GM21526 (cell line): ENCODE results near the gene RNF5.
A peak's percentile ranks its signal among the peaks of the same experiment; 100 is the strongest.
"Not testable (repeated sequence)": the region's sequence is repeated elsewhere in the genome, so short reads cannot be mapped to it uniquely, and the experiment has no call there.

Source experiments
- ATAC-seq: cut with Tn5 transposase; IDR thresholded peaks from one replicate; pipeline ENCODE4 v1.9.1; 2021; ENCODE audit warnings: moderate library complexity; ENCODE audit not compliant: unreplicated experiment, low FRiP score

RNF5 gene

DNA sequence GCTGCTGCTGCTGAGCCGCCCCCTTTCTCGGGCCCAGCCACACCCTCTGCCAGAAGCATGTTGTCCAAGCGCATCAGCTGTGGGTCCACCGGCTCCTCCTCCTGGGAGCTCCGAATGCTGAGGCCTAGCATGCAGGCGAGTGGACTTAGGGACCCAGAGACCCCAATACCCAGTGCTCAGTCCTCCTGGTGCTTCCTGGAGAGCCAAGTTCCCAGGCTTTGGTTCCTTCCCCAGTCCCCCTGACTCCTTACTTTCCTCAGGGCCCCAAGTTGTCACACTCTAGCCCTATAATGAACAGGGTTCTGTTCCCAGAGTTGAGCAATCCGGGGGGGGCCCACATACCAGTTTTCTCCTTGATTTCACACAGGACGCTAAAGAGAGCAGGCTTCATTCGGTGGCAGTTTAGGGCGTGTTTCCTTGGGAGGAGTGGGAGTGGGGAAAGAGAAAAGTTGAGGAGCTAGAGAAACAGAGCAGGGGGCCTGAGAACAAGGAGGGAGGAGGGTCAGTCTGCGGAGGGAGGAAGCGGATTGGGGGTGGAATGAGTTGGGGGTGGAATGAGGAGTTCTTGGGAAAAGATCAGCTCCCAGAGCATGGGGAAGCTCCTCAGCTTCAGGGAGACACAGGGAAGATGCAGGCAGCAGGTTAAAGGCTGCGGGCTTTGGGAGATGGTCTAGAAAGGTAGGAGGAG is 10.3 kb downstream of the RNF5 start:
- no peak for ATAC-seq

DNA sequence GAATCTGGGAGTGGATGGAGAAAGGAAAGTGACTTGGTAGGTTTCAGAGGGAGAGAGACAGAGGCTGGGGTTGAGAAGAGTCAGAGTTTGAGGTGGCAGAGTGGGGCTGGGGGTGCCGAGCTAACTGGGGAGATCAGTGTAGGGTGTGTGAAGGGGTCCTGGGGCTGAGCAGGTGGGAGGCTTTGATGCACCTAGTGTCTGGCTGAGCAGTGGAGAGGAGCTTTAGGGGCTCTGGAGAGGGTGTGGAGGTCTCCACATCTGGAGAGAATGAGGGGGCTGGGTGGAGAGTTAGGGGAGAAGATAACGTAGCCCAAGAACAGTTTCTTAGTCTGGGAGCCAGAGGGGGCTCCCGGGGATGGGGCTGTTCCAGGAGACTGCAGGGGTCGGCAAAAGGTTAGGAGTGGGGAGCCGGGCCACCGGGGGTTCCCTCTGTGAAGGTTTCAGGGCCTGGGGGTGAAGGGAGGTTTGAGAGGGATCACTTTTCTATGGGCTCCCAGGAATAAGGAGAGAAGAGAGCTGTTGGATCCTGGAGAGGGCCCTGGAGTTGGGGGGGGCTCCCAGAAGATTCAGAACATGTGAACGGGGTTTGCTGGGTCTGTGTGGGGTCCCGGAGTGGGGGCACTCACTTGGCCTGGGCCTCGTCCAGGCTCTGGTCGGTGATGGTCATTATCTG is 11.0 kb downstream of the RNF5 start:
- no peak for ATAC-seq

DNA sequence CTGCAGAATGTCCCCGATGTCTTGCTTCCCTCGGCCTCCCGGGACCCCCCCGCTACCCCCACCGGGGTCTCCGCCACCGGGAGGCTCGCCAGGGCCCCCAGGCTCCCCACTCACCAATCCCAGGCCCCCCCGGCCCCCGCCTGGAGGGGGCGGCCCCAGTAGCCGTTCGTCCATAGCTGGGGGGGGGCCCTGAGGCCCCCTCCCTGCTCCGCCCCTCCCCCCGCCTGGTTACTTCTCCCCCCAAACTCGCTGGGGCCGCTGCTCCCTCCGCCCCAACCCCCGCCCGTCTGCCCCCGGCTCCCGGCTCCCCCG is 11.5 kb downstream of the RNF5 start:
- ATAC-seq, result no peak

DNA sequence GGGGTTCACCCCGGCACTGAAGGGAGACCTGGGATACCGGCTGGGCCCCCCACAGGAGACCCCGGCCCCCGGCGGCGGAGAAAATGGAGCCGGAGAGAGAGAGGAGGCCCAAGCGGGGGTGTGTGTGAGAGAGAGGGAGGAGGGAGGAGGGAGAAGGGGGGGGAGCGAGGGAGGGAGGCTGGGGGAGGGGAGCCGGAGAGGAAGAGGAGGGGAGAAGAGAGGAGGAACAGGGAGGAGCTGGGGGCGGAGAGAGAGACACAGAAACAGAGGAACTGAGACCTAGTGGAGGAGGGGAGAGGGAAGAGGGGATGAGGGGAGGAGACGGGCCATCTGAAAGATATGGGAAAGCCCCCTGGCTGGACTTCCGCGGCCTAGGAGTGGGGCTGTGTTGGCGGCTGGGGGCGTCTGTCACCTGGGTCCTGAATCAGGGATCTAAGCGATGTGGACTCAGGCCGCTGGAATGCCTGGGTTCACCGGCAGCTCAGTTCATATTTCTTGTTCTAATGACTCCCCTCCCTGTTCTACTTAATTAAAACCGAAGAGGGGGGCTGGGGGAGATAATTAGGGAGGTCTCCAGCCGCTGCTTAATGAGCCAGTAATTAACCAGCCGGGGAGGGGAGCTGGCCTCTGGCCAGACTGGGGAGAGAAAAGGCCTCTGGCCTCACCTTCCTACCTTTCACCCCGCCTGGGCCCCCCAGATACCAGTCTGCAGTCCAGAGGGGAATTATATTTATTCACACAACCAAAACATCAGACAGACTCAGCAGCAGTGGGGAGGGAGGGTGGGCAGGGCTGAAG is 12.0 kb downstream of the RNF5 start, which contains the start of gene PBX2:
Gene PBX2, minus strand, starts transcription at position 149 of the 798 bp plus-strand sequence. CDS start 287 bp downstream, outside the sequence.
- no peak for ATAC-seq

DNA sequence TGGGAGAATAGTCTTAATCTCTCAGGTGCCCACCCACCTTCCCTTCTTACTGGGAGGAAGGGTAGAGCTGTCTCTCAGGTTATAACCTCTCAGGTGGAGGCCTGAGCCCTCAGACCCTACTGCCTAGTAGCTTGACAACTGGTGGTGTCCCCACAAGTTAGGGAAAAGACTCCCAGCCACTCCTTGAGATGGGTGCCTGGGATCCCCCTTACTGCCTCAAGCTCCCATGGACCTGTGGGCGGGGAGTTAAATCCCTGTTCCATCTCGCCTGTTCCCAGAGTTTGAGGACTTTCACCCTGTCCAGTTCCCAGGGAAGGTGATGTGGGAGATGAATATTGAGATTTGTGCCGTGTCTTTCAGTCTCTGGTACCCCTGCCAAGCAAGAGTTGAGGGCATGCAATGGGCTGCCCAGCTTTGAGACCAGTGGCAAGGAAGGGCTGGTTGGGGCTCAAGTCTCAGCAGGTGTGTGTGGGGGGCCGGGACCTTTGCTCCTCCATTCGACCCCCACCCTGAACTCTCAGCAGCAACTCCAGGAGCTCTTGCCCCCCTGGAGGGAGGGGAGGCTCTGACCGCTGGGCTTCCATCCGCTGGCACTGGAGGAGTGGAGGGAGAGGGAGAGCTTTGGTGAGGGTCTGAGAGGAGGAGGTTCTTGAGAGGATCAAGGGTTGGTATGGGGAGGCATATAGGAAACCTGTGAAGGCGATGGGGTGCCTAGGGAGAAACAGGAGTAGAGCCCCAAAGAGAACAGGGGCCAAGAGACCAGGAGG is 12.9 kb downstream of the RNF5 start:
- ATAC-seq, result no peak

DNA sequence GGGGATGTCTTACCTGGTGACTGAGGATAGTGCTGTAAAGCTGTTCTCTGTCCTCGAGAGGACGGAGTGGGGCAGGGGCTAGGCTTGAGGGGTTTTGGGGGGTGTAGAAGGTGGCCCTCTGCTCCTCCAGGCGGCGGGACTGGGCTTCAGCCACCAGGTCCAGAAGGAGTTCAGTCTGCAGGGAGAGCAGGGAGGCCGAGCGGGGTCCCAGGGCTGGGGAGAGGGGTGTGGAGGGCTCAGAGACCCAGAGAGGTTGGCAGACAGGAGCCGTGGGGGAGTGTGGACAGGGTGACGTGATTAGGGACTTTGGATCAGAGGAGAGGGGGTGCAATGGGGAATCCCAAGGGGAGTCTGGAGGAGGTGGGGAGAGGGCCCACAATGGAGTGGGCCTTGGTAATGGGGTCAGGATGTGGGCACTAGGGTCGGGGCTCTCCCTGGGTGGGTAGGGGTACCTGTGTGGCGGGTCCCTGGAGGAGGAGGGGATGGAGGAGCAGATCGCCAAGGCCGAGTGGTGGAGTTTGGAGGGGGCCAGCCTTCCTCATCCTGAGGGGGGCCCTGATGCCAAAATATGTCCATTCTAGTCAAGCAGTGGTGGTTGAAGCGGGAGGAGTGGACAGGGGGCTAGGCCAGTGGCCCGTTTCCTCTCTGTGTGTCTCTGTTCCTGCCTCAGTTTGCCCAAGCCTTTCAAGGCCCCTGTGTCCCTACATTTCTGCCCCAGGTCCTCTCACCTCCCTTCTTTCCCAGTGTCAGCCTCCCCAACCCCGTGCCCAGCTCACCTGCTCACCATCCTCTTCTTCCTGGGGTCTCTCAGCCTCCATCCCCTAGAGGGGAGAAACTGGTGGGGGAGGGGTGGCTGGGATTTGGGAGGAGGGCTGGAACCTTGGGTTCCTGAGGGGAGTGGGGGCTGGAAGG is 13.7 kb downstream of the RNF5 start:
- no peak for ATAC-seq

DNA sequence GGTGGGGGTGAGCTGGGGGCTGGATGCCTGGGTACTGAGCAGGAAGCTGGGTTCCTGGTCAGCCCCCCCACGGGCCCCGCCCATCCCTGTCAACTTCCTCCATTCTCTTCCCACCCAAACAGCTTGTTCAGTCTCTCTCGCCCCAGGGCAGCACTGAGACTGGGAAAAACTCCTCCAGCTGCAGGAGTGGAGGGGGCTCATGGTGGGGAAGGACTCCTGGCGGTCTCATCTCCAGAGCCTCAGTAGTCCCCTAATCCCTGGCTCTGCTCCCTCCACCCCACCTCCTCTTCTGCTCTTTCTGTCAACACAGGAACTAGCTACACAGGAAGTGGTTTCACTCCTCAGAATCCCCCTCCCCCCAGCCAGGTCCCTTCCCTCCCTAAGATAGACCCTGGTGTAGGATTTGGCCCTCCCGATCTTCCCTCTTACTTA is 14.4 kb downstream of the RNF5 start, which contains the start of gene GPSM3:
Gene GPSM3, minus strand, starts transcription at position 36 of the 432 bp plus-strand sequence. CDS start 130 bp downstream, outside the sequence.
- ATAC-seq, result no peak

DNA sequence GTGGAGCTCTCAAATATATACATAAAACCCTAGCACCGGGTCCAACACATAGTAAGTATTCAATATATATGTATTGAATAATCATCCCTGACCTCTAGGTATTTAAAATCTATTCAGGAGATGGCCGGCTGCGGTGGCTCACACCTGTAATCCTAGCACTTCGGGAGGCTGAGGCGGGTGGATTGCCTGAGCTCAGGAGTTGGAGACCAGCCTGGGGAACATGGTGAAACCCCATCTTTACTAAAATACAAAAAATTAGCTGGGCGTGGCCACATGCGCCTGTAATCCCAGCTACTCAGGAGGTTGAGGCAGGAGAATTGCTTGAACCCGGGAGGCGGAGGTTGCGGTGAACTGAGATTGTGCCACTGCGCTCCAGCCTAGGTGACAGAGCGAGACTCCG is 14.9 kb downstream of the RNF5 start:
- ATAC-seq, result not testable (repeated sequence)

DNA sequence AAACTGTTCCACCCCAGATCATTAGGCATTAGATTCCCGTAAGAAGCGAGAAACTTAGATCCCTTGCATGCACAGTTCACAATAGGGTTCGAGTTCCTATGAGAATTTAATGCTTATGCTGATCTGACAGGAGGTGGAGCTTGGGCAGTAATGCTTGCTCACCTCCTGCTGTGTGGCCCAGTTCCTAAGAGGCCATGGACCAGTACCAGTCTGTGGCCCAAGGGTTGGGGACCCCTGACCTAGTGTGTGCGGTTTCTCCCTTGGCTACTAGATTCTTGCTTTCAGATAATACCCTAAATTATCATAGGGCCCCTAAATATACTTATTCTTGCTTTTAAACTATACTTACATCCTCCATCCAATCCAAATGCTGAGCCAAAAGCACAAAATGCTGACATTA is 16.2 kb downstream of the RNF5 start:
- ATAC-seq, result no peak

DNA sequence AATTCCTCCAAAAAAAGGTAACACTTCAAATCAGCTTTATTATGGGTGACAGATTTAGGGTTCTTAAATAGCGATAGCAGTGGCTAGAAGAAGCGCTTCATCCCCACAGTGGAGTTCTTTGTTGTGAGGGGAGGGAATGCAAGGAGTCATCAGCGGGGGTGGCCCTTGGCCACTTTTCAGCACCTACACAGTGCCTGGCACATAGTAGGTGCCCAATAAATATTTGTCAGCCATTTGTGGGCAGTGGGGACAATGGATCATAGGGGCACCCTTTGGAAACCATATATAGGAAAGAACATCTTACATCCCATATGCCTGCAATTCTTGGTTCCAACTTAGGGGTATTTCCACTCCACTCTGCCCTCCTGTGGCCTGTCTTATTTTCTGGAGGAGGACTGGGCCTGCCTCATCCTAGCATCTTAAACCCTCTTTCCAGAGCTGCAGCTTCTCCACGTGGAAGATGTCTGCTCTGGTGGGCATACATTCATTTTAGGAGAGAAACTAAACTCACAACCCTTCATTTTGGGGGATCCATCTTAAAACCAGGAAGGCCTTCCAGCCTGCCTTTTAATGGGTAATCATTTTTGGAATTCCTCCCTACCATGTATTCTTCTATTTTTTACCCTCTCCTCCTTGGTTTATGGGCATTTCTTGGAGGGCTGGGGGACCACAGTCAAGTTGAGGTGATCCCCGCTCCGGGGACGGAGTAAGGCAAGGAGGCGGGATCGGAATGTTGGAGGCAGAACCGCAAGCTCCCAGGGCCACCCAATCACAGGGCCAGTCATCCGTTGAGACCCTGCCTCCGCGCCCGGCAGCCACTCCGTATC is 16.8 kb downstream of the RNF5 start:
- no peak for ATAC-seq

DNA sequence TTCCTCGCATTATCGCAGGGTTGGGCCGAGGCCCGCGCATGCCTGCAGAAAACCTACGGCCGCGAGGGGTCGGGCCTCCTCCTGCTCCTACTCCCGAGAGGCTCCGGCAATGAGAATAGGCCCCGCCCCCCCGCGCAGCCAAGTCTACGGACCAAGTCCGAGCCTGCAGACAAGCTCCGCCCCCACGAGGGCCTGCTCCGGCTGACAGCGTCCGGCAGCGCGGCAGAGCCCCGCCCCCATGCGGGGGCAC is 17.4 kb downstream of the RNF5 start:
- peak; percentile 72 for ATAC-seq

DNA sequence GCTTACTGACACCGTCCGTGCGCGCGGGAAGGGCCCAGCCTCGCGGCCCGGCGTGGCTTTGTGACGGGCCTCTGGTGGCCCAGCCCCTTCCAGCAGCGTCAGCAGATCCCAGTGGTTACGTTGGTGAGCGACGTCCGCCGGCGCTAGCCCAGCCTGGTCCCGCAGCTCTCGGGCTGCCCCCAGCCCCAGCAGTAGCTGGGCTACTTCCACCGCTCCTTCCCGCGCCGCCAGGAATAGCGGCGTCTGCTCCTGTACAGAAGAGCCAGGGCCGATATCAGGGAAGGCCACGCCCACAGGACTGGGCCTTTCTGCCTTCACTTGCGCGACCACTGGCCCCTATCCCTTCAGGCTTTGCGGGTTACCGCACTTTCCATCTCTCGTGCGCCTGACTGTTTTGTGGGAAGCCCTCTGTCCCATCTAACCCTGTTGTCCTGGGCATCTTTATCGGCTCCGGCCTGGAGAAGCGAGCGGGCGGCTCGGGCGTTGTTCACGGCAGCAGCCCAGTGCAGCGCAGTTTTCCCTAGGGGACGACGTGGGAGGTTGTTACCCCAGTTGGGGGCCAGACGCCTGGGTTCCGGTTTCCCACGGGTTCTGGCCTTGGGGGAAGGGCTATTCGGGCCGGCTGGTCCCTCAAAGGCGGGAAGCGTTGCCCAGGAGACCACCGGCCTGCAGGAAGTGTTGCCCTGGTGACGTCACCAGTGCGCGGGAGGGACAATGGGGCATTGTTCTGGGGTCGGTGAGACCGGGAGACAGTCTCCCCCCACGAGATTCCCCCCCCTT is 17.9 kb downstream of the RNF5 start:
- ATAC-seq, result peak; percentile 23

DNA sequence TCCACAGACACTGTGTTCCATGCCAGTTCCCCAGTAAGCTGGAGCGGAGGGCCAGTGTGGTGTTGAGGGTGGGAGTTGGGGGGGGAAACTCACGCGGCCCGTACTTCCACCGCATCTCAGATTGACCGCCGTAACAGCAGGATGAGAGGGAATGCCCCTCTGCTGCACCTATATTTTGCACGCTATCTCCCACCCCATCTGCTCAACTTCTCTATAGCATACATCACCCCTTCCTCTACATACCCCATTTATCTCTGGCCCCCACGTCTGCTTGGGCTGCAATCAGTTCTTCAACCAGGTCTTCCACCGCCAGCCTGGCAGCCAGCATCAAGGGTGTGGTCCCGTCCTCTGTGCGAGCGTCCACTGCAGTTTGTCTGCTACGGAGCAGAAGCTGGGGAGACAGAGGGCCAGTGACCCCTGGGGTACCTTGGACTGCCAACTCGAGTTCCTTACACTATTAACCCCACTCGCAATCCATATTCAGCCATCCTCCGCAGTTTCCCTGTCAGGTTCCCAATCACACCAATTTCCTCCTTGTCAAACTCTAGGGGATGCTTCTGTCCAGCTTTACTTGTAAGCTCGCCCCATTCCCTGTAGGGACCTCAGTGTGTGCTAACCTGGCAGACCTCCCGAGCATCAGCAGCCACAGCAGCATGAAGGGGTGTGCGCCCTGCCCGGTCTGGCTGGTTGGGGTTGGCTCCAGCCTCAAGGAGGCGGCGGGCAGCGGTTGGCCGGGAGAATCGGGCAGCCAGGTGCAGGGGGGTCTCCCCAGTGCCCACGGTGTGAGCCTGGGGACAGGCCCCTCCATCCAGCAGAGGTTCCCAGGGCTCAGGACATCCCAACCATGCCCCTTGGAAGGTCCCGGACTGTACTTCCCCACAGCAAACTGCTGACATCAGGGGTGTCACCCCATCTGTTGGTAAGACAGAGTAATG is 18.7 kb downstream of the RNF5 start:
- no peak for ATAC-seq

DNA sequence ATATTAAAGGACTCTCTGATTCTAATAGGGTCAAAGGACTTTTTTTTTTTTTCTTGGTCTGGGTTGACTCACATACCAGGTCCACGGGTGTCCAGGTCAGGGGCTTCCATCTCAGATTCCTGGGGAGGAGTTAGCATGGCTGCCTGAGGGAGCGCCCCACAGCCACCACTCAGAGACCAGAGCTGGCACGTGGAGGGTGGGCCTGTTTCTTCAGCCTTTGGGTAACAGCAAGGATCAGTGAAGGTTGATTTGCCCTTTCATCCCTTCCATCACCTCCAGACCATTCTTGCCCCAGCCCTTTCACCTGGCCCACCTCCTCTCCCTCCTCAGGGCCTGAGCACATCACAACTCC is 20.1 kb downstream of the RNF5 start:
- no peak for ATAC-seq

DNA sequence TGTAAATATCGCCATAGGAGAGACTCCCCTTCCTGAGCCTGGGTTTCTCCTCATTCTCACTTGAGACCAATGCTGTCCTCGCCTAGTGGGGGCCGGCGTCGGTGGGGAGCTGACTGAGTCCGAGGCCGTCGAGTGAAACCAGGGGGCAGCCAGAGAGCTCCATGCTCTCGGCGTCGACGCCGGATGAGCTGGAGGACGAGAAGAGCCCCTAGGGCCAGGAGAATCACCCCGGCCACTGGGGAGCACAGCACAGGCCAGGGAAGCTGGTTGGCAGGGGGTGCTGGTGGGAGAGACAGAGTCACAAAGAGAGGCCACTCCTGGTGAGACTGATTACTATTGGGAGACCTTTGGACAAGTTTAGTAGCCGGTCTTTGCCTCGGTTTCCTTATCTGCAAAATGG is 20.7 kb downstream of the RNF5 start:
- no peak for ATAC-seq

DNA sequence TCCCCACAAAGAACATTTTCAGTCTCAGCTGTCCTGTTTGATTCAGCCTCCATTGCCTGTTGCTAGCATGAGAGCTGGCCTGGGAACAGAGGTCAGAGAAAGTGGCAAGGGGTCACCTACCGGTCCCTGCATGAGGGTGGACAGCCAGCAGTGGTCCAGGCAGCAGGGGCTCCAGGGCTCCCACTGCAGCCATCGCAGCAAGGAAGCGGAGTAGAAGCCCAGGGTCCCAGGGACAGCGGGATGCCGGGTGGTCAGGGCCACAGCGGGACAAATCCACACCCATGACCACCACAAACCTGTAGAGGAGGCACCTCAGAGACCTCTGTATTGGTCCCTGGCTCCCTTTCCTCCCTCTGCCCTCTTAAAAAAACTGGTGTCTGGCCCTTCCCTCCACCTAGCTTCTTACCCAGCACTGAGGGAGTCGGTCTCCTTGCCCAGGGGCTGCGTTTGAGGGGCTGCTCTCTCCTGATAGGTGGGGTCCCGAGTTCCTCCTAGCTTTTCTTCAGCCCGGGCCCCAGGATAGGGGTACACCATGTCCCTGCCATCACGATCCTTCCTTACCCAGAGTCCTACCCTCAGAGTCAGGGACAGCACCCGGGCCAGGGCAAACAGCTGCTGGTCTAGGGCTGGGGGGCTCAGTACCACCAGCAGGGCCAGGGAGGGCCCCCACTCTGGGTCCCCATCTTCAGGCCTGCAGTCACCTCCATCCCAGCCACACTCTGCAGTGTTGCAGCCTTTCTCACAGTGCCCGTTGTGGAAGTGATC is 22.7 kb downstream of the RNF5 start:
- ATAC-seq, result no peak

DNA sequence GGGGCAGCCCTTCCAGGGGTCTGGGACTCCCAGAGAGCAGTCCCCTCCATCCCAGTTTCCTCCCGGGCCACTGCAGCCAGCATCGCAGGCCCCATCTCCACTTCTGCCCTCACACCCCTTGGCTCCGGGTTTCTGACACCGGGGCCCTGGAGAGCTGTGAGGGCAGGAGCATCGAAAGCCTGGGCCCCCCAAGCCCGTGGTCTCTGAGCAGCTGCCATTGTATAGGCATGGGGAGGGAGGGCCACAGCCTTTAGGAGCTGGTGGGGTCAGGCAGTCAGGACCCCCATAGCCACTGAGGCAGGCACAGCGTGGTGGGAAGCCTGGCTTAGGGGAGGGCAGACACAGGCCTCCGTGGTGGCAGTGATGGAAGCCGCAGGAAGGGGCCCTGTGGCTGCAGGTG is 24.0 kb downstream of the RNF5 start:
- ATAC-seq, result no peak
